ENCODE results near the gene EPHA6.

EPHA6 gene

GRCh38 chr3:97721446-97721845 lies 907.1 kb downstream of the EPHA6 start:
- DNase-seq, result no peak

- no peak for DNase-seq
Measured at GRCh38 chr3:97736928-97737327, 922.5 kb downstream of the EPHA6 start.

GRCh38 chr3:97738761-97739160 lies 924.4 kb downstream of the EPHA6 start:
- no peak for DNase-seq

DNA sequence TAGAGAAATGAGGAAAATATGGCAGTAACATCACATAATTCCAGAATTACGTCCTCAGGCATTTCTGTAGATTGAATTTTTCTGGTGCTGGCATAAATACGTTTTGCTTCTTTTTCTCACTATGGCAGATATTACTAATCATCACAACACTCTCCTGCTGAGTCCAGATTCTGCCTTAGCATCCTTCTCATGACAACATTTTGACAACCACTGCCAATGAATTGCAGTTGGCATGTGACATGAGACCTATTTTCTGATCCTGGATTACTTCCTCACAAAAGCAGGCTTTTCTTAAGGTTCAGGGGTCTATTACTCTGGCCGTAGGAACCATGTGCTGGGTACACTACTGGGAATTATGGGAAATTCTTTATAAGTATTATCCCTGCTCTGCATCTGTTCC lies 927.6 kb downstream of the EPHA6 start:
- no peak for DNase-seq

DNA sequence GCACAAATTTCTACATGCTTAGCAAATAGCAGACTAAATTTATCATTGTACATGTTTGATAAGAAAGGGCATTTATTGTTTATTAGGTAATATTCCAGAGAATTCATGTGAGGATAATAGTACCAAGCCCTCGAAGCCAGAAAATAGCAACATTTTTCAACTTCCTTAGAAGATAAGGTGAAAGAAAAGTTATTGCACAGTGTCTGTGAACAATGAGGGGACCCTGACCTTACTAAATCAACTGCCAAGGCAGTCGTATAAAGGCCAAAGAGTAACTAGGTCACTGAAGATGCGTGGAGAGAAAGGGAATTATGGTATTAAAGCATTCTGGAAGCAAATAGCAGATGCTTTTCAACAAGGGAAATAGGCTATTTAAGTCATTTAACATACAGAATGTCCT lies 929.9 kb downstream of the EPHA6 start:
- DNase-seq, result no peak

- no peak for DNase-seq
Measured at GRCh38 chr3:97763586-97764406, 949.4 kb downstream of the EPHA6 start.

DNA sequence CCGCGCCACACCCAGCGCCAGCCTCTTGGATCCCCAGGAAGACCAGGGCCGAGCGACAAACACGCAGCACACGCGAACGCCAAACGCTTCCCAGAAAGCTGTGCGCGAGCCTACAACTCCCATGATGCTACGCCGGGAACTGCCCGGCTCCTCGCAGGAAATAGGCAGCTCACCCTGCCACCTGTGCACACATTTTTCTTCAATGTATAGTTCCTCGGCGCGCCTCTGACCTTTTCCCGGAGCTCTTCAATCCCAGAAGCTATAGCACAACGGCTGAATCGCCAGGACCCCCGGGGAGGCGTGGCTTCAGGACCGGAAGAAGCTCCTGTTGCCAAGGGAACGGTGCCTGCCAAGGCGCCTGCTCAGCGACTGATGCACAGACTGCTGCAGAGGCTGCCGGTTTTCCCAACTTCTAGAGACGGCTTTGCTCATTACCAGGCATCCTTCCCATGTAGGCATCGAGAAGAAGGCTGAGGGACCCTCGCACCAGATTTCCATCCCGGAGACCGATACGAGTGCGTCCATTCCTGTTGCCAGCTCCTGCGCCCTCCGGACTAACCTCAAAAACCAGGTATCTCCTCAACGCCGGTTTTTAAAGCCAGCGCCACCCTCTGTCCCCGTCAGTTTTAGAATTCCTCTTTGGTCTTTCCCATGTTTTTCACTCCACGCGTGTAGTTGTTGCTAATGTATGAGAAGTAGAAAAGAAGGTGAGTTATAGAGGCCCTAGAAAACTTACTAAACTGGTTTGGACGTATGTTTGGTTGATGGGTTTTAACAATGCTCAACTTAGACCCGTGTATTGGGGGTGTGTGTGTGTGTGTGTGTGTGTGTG lies 950.2 kb downstream of the EPHA6 start, which contains the start of gene ARL6:
Gene ARL6, plus strand, starts transcription at position 352 of the 832 bp plus-strand sequence. CDS start 3,350 bp downstream, outside the sequence.
- DNase-seq, result peak; percentile 85

DNA sequence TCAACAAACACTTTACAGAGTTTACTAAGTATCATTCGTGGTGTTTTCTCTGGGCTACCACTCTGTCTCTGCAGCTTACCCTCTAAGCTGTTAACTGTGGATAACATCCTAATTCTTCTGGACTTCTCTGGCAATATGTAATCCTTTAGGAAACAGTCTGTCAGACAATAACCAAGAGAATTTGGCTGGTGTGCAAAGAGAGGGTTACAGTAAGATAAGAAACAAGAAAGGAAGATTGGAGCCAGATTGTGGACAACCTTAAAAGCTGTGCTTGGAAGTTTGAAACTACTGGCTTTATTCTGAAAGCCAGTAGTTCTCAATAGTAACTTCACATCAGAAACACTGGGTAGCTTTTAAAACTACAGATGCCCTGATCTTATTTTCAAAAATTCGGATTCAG lies 950.9 kb downstream of the EPHA6 start:
- no peak for DNase-seq

DNA sequence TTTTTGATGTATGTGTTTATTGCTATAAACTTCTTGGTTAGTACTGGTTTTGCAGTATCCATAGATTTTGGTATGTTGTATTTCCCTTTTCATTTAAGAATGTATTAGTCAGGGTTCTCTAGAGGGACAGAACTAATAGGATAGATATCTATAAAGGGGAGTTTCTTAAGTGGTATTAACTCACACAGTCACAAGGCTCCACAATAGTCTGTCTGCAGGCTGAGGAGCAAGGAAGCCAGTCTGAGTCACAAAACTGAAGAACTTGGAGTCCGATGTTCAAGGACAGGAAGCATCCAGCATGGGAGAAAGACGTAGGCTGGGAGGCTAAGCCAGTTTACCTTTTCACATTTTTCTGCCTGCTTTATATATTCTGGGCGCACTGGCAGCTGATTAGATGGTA lies 958.5 kb downstream of the EPHA6 start:
- DNase-seq, result no peak

GRCh38 chr3:97778152-97778551 lies 963.8 kb downstream of the EPHA6 start:
- no peak for DNase-seq

GRCh38 chr3:97793420-97794019 lies 979.1 kb downstream of the EPHA6 start:
- peak; percentile 50 for DNase-seq

GRCh38 chr3:97795951-97796350 lies 981.6 kb downstream of the EPHA6 start:
- DNase-seq, result no peak

Data from fibroblast of skin of right biceps (primary cell).